Measurements from ENCODE around the gene TRPM3.

TRPM3 gene

DNA sequence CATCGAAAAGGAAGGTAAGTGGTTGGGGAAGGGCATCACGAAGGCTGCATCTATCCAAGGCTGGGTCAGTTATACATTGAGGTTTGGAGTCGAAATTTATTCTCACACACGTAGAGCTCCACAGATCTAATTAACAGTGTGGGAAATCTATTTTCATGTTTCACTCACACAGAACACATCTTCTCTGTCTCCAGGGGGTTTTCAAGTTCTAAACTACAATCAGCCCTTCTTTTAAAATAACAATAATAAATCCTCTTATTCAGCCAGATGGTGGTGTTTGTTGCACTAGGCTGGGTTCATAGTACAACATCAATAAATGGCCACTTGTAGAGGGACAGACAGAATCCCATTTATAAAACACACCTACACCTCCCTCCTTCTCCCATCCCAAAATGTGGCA is 532.4 kb downstream of the TRPM3 start:
- no peak overlapping the region for H3K9ac ChIP-seq (ENCODE audit: low read length)
- H3K27me3 ChIP-seq (ENCODE audit: low read depth, low read length): 0 out of 2 replicates have a peak, but pooled peaks cover 7% of the 10 kb centered on the region
- H3K27ac ChIP-seq (ENCODE audit: low read length): no peak overlapping the region
- H2AFZ ChIP-seq (ENCODE audit: low read depth, low read length): no peak overlapping the region
- no peaks in the 10 kb centered on the region for H3K9me3 ChIP-seq (ENCODE audit: insufficient read depth, low read length)
- H3K4me2 ChIP-seq (ENCODE audit: low read length): no peak overlapping the region
- 0 out of 2 replicates have a peak, but pooled peaks cover 2% of the 10 kb centered on the region for H3K4me1 ChIP-seq (ENCODE audit: low read length)
- no peaks in the 10 kb centered on the region for H3K36me3 ChIP-seq (replicated peaks; ENCODE audit: low read depth, low read length)
- no peaks in the 10 kb centered on the region for H4K20me1 ChIP-seq (ENCODE audit: insufficient read depth, low read length)
- no peak for TF ChIP-seq EZH2phosphoT487 (IDR thresholded peaks at IDR 0.05; ENCODE audit: low read depth)
- no peak for TF ChIP-seq CTCF (IDR thresholded peaks at IDR 0.05; ENCODE audit: low read depth, low read length)
- H3K4me3 ChIP-seq (ENCODE audit: low read length): no peak overlapping the region
- no peaks in the 10 kb centered on the region for H3K79me2 ChIP-seq (ENCODE audit: low read length)

DNA sequence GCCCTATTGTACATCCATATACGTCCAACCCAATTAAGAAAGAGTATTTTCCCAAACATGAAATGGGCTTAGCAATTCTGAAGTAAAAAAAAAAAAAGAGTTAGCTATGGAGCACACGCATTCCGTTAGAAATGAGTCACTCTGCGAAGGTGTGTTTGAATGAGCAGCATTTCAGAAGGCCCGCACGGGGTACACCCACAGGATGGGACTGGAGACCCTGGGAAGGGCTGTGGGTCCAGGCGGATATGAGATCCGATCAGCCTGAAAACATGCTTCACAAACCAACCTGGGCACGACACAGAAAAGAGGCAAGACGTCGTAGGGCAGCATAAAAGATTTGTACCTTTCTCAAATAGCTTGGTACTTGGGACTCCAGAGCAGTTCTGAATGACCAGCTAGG is 533.0 kb downstream of the TRPM3 start:
- no peaks in the 10 kb centered on the region for H3K79me2 ChIP-seq (ENCODE audit: low read length)
- TF ChIP-seq CTCF (IDR thresholded peaks at IDR 0.05; ENCODE audit: low read depth, low read length): no peak
- TF ChIP-seq EZH2phosphoT487 (IDR thresholded peaks at IDR 0.05; ENCODE audit: low read depth): no peak
- H3K9me3 ChIP-seq (ENCODE audit: insufficient read depth, low read length): no peaks in the 10 kb centered on the region
- no peak overlapping the region for H2AFZ ChIP-seq (ENCODE audit: low read depth, low read length)
- H3K36me3 ChIP-seq (replicated peaks; ENCODE audit: low read depth, low read length): no peaks in the 10 kb centered on the region
- 0 out of 2 replicates have a peak, but pooled peaks cover 2% of the 10 kb centered on the region for H3K4me1 ChIP-seq (ENCODE audit: low read length)
- no peak overlapping the region for H3K9ac ChIP-seq (ENCODE audit: low read length)
- peaks cover 9% of the 10 kb centered on the region; the same call in 1 of the 2 replicates for H3K27me3 ChIP-seq (ENCODE audit: low read depth, low read length)
- no peaks in the 10 kb centered on the region for H4K20me1 ChIP-seq (ENCODE audit: insufficient read depth, low read length)
- no peak overlapping the region for H3K27ac ChIP-seq (ENCODE audit: low read length)
- H3K4me2 ChIP-seq (ENCODE audit: low read length): no peak overlapping the region
- H3K4me3 ChIP-seq (ENCODE audit: low read length): no peak overlapping the region

GRCh38 chr9:70587201-70587600 is 534.2 kb downstream of the TRPM3 start:
- Histone ChIP-seq H3K9ac (ENCODE audit: low read length) (no peak overlapping the region), H3K27ac (ENCODE audit: low read length) (no peak overlapping the region), H3K36me3 (replicated peaks; ENCODE audit: low read depth, low read length) (no peaks in the 10 kb centered on the region), H4K20me1 (ENCODE audit: insufficient read depth, low read length) (no peaks in the 10 kb centered on the region), H3K27me3 (ENCODE audit: low read depth, low read length) (peaks cover 13% of the 10 kb centered on the region; the same call in 1 of the 2 replicates), H2AFZ (ENCODE audit: low read depth, low read length) (no peak overlapping the region), H3K4me3 (ENCODE audit: low read length) (no peak overlapping the region), H3K79me2 (ENCODE audit: low read length) (no peaks in the 10 kb centered on the region), H3K9me3 (ENCODE audit: insufficient read depth, low read length) (no peaks in the 10 kb centered on the region), H3K4me1 (ENCODE audit: low read length) (0 out of 2 replicates have a peak, but pooled peaks cover 2% of the 10 kb centered on the region), H3K4me2 (ENCODE audit: low read length) (no peak overlapping the region)
- TF ChIP-seq EZH2phosphoT487 (IDR thresholded peaks at IDR 0.05; ENCODE audit: low read depth): no peak
- no peak for TF ChIP-seq CTCF (IDR thresholded peaks at IDR 0.05; ENCODE audit: low read depth, low read length)

GRCh38 chr9:70586476-70586875 is 534.9 kb downstream of the TRPM3 start:
- Histone ChIP-seq H3K27ac (ENCODE audit: low read length) (no peak overlapping the region), H3K9me3 (ENCODE audit: insufficient read depth, low read length) (no peaks in the 10 kb centered on the region), H3K4me1 (ENCODE audit: low read length) (0 out of 2 replicates have a peak, but pooled peaks cover 2% of the 10 kb centered on the region), H3K4me2 (ENCODE audit: low read length) (no peak overlapping the region), H3K9ac (ENCODE audit: low read length) (no peak overlapping the region), H3K79me2 (ENCODE audit: low read length) (no peaks in the 10 kb centered on the region), H3K4me3 (ENCODE audit: low read length) (no peak overlapping the region), H3K27me3 (ENCODE audit: low read depth, low read length) (peaks cover 13% of the 10 kb centered on the region; the same call in 1 of the 2 replicates), H4K20me1 (ENCODE audit: insufficient read depth, low read length) (no peaks in the 10 kb centered on the region), H2AFZ (ENCODE audit: low read depth, low read length) (no peak overlapping the region), H3K36me3 (replicated peaks; ENCODE audit: low read depth, low read length) (no peaks in the 10 kb centered on the region)
- no peak for TF ChIP-seq EZH2phosphoT487 (IDR thresholded peaks at IDR 0.05; ENCODE audit: low read depth)
- no peak for TF ChIP-seq CTCF (IDR thresholded peaks at IDR 0.05; ENCODE audit: low read depth, low read length)

Measured in OCI-LY3 (cell line).